Measurements from ENCODE around the gene XPNPEP3.
"Not testable (repeated sequence)": the region's sequence is repeated elsewhere in the genome, so short reads cannot be mapped to it uniquely, and the experiment has no call there.

Gene XPNPEP3

GRCh38 chr22:40857309-40857855 lies 434 bp downstream of the XPNPEP3 start:
- DNase-seq: no peak

- DNase-seq: no peak
Observed at GRCh38 chr22:40862013-40862412, 5.1 kb downstream of the XPNPEP3 start, which contains the start of gene DNAJB7. TSS of gene DNAJB7 (minus strand) at chr22:40862113. CDS start at chr22:40861994, 119 bp downstream.

GRCh38 chr22:40862537-40862936 lies 5.6 kb downstream of the XPNPEP3 start:
- DNase-seq: no peak

GRCh38 chr22:40867109-40867508 lies 10.2 kb downstream of the XPNPEP3 start:
- no peak for DNase-seq

- not testable (repeated sequence) for DNase-seq
Observed at GRCh38 chr22:40868379-40868778, 11.4 kb downstream of the XPNPEP3 start.

- DNase-seq: no peak
Observed at GRCh38 chr22:40874016-40874415, 17.1 kb downstream of the XPNPEP3 start.

- no peak for DNase-seq
Observed at GRCh38 chr22:40875111-40875510, 18.2 kb downstream of the XPNPEP3 start.

- no peak for DNase-seq
Observed at GRCh38 chr22:40876907-40877306, 20.0 kb downstream of the XPNPEP3 start.

GRCh38 chr22:40877488-40877887 lies 20.5 kb downstream of the XPNPEP3 start:
- DNase-seq: no peak

- no peak for DNase-seq
Observed at GRCh38 chr22:40878922-40879321, 22.0 kb downstream of the XPNPEP3 start.

- no peak for DNase-seq
Observed at GRCh38 chr22:40889116-40889515, 32.2 kb downstream of the XPNPEP3 start.

GRCh38 chr22:40890881-40891280 lies 33.9 kb downstream of the XPNPEP3 start:
- DNase-seq: no peak

GRCh38 chr22:40894417-40894816 lies 37.5 kb downstream of the XPNPEP3 start:
- DNase-seq: no peak

GRCh38 chr22:40898850-40899357 lies 42.0 kb downstream of the XPNPEP3 start:
- peak in 2 of 14 donors; percentile 4 to 23 for DNase-seq

GRCh38 chr22:40904101-40904500 lies 47.2 kb downstream of the XPNPEP3 start:
- DNase-seq: no peak

GRCh38 chr22:40908895-40909294 lies 51.9 kb downstream of the XPNPEP3 start:
- DNase-seq: no peak

GRCh38 chr22:40911772-40912171 lies 54.8 kb downstream of the XPNPEP3 start:
- DNase-seq: no peak

- DNase-seq: not testable (repeated sequence)
Observed at GRCh38 chr22:40912987-40913386, 56.0 kb downstream of the XPNPEP3 start.

GRCh38 chr22:40919446-40919845 lies 62.5 kb downstream of the XPNPEP3 start:
- no peak for DNase-seq

- DNase-seq: no peak
Observed at GRCh38 chr22:40920526-40920925, 63.6 kb downstream of the XPNPEP3 start.

- peak in 2 of 14 donors; percentile 8 to 31 for DNase-seq
Observed at GRCh38 chr22:40922484-40923303, 65.7 kb downstream of the XPNPEP3 start.

GRCh38 chr22:40928657-40929056 lies 71.7 kb downstream of the XPNPEP3 start:
- no peak for DNase-seq

- no peak for DNase-seq
Observed at GRCh38 chr22:40932396-40932795, 75.4 kb downstream of the XPNPEP3 start.

- no peak for DNase-seq
Observed at GRCh38 chr22:40939202-40939601, 82.3 kb downstream of the XPNPEP3 start.

All from C1 segment of cervical spinal cord (tissue), 14 donors.